SIG-M5 treated with dmso at 0.1 percent for 504 hours (cell line): ENCODE data around the gene DSP.

Source experiments
- DNase-seq: peaks from one replicate; lab custom pipeline; 2025; ENCODE audit not compliant: unreplicated experiment; lab: John Stamatoyannopoulos, UW

Gene DSP, protein sequence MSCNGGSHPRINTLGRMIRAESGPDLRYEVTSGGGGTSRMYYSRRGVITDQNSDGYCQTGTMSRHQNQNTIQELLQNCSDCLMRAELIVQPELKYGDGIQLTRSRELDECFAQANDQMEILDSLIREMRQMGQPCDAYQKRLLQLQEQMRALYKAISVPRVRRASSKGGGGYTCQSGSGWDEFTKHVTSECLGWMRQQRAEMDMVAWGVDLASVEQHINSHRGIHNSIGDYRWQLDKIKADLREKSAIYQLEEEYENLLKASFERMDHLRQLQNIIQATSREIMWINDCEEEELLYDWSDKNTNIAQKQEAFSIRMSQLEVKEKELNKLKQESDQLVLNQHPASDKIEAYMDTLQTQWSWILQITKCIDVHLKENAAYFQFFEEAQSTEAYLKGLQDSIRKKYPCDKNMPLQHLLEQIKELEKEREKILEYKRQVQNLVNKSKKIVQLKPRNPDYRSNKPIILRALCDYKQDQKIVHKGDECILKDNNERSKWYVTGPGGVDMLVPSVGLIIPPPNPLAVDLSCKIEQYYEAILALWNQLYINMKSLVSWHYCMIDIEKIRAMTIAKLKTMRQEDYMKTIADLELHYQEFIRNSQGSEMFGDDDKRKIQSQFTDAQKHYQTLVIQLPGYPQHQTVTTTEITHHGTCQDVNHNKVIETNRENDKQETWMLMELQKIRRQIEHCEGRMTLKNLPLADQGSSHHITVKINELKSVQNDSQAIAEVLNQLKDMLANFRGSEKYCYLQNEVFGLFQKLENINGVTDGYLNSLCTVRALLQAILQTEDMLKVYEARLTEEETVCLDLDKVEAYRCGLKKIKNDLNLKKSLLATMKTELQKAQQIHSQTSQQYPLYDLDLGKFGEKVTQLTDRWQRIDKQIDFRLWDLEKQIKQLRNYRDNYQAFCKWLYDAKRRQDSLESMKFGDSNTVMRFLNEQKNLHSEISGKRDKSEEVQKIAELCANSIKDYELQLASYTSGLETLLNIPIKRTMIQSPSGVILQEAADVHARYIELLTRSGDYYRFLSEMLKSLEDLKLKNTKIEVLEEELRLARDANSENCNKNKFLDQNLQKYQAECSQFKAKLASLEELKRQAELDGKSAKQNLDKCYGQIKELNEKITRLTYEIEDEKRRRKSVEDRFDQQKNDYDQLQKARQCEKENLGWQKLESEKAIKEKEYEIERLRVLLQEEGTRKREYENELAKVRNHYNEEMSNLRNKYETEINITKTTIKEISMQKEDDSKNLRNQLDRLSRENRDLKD (N-terminal part only)

DNA sequence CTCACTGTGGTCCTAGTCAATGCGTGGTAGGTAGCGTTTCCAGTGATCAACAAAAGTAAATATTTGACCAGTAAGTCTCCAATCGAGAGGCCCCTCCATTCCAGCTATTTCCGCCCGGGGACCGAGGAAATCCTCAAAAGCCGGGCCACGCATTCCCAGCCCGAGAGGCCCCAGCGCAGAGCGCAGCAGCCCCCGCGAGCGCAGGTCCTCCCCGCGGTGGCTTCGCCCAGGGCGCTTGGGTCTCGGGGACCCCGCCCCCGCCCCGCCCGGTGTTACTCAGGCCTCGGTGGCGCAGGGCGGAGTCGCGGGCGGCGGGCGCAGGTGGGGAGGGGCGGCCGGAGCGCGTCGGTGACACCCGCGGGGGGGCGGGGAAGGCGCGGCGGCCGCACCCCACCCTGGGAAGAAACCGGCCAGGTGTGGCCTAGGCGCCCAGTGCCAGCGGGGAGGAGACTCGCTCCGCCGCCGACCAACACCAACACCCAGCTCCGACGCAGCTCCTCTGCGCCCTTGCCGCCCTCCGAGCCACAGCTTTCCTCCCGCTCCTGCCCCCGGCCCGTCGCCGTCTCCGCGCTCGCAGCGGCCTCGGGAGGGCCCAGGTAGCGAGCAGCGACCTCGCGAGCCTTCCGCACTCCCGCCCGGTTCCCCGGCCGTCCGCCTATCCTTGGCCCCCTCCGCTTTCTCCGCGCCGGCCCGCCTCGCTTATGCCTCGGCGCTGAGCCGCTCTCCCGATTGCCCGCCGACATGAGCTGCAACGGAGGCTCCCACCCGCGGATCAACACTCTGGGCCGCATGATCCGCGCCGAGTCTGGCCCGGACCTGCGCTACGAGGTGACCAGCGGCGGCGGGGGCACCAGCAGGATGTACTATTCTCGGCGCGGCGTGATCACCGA, at the start of gene DSP:
Gene DSP, plus strand, starts transcription at position 497 of the 890 bp plus-strand sequence. Its CDS starts 245 bp downstream, at position 742.
- DNase-seq, result no peak

DNA sequence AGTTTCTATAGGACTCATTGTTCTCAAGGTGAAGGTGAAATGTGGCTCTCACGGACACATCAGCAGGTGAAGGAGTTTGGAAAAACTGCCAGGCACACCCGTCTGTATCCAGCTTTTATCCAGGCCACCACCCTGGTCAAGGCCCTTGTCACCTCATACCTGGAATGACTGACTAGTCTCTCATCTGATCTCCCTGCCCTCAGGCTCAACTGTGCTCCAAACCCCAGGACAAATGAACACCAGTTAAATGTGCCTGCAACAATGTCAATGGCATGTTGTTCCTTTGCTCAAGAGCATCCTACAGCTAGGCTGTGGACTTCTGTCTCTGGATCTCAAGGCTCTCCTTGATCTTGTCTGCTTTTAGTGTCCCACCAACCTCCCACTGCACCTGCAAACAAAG, 47.6 kb upstream of the DSP start:
- no peak for DNase-seq

DNA sequence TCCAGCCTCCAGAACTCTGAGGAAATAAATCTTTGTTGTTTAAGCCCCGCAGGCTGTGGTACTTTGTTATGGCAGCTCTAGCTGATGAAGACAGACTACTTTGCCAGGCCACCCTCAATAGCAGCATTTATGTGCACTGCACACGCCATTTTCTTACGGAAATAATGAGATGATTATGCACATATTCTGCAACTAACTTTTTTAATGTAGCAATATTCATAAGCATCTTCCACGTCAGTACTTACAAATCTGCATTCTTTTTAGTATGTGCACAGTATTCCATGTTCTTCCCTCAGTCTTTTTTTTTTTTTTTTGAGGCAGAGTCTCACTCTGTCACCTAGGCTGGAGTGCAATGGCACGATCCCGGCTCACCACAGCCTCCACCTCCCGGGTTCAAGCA, 46.8 kb upstream of the DSP start:
- DNase-seq, result no peak

DNA sequence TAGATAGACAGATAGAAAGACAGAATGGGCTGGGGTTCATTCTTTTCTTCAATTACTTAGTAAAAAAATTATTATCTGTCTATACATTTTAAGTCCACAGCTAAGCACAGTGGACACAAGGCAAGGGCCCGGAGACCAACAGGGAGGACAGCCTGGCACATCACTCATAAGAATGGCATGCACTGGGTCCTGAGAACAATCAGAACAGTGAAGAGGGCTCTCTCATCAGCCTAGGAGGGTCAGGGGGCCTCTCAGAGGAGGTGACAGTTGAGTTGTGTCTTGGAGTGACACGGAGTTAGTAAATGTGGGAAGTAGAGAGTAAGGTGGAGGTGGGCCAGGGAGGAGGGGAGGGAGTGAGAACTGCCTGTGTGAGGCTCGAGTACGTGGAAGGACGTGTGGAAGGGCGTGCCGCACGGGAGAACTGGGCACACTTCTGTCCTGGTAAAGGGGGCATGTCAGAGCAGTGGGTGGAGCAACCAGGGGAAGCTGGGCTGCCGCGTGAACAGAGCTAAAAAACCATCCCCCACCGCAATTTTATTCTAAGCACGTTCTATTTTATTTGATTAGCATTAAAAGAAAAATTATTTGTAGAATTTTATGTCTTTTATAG, 45.1 kb upstream of the DSP start:
- no peak for DNase-seq

DNA sequence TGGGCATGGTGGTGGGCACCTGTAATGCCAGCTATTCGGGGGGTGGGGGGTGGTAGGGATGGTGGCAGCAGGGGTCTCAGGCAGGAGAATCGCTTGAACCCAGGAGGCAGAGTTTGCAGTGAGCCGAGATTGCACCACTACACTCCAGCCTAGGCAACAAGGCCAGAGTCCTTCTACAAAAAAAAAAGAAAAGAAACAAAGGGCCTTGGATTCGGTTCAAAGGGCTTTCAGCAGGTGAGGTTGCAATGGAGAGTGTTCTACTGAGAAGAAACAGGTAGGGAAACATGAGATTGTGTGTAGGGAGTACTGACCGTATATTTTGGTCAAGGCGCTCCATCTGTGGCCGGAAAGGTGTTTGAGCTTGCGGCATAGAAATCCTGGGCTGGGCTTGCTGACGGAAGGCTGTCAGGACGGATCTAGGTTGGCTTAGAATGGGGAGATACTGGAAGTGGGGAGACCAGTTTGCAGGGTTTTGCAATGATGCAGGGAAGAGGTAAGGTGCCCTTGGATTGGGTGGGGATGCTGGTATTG, 40.7 kb upstream of the DSP start:
- no peak for DNase-seq

DNA sequence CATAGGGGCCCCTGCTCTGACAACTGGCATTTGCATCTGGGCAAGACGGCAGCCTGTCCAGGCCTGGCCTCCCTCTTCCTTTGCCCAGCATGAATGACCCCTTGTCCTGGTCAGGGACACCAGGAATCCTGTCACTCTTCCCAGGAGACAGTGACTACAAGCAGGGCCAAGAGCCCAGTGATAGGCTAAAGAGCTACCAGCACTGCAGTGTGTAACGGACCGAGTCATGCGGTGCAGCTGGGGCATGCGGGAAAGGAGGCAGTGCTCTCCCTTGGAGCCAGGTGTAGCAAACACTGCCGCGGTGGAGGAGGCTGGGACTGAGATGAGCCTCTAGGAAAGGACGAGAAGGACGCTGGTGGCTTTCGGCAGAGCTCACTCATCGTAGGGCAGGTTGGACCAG, 38.7 kb upstream of the DSP start:
- no peak for DNase-seq

DNA sequence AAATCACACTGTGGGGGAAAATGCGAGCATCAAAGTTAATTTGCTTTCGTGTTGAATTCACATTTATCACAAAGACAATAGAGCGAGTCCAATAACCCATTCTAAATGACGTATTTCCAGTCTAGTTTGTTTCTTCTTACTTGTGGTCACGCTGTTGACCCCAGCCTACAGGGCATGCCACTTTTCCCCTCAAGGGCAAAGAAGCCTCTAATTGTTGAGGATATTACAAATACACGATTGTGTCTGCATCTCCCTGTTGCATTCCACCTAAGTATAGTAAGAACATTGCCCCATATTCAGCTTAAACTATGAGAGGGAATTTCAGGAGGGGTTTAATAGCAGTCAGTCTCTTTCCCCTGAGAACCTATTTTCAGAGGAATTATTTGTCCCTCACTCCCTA, 37.4 kb upstream of the DSP start:
- DNase-seq, result no peak

DNA sequence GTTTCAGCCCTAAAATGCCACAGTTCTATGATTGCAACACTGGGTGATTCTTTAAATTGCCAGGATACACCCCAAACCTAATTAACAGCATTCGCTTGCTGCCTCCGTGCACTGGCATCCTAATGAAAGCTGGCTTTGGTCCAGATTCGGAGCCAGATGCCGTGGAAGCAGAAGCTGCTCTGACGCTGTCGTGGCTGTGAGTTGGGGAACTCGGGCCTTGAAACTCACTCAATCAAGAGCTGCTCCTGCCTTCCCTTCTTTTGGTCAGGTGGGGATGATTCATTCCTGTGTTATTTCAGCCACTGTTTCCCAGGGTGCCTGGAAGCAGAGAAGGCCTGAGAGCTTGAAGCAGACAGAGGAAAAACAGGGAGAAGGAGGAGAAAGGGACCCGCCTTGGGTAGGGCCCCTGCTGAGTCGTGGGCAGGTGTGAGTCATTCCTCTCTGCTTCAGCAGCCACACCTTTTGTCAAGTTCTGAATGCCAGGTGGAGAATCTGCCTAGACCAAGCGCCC, 36.2 kb upstream of the DSP start:
- peak; percentile 47 for DNase-seq

DNA sequence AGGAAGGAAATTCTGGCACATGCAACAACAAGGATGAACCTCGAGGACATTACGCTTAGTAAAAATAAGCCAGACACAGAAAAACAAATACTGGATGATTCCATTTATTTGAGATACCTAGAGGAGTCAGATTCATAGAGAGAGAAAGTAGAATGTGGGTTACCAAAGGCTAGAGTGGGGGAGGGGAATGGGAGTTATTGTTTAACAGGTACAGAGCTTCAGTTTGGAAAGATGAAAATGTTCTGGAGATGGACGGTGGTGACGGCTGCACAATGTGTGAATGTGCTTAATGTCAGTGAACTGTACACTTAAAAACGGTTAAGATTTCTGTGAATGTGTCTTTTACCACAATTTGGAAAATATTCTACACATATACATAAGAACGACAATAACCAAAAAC, 33.9 kb upstream of the DSP start:
- no peak for DNase-seq

DNA sequence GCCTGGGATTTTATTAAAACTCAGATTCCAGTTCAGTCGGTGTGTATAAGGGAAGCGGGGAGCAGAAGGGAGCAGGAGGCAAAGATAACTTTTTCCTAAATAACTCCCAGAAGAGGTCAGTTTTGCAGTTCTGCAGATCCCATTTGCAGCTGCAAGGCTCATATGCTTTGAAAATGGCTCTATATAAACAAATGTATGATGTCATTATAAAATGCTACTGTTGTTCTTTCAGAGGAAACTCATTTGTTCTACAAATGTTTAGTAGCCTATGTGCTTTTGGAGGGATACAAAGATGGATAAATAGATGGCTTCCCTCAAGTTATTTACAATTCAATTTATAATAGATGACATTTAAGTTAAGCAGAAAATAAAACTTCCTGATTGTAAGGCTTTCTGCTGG, 29.2 kb upstream of the DSP start:
- DNase-seq, result no peak

DNA sequence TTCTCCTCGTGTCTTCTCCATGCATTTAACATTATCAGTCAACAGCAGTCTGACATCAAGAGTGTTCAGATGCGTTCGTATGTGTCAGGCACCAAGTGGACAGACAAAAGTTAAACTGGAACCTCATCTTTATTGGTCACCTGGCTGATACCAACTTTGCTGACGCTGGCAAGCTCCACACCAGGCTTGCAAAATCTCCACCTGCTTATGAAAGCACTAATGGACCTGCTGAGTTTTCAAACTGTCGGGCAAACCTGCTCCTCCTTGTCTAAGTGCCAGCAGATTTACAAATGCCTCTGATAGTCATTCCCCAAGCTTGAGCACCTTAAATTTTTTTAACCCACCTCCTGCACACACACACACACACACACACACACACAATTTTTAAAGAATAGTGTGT, 27.9 kb upstream of the DSP start:
- DNase-seq, result no peak

DNA sequence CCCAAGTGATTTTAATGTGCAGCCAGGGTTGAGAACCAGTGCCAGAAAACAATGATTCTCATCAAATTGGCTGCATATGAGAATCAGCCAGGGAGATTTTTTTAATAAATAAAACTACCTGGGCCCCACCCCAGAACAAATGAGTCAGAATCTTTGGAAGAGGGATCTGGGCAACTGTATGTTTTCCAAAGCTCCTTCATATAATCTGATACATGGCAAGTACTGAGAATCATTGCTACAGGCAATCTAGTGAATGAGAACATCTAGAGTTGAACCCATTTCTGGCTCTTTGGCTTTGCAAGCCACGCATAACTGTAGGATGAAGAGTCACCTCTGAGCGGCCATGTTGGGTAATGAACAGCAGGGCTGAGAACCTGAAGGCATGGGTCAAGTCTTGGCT, 26.1 kb upstream of the DSP start:
- no peak for DNase-seq

DNA sequence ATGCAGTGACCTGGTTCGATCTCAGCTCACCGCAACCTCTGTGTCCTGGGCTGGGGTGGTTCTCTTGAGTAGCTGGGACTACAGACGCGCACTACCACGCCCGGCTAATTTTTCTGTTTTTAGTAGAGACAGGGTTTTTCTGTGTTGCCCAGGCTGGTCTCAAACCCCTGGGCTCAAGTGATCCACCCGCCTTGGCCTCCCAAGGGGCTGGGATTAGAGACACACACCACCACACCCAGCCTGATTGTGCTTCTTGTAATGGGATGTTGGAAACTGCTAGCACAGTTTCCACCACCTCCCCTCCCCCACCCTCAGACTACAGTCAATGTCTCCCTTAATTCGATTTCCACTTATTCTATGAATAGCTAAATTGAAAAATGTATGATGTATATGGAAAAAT, 22.6 kb upstream of the DSP start:
- no peak for DNase-seq

DNA sequence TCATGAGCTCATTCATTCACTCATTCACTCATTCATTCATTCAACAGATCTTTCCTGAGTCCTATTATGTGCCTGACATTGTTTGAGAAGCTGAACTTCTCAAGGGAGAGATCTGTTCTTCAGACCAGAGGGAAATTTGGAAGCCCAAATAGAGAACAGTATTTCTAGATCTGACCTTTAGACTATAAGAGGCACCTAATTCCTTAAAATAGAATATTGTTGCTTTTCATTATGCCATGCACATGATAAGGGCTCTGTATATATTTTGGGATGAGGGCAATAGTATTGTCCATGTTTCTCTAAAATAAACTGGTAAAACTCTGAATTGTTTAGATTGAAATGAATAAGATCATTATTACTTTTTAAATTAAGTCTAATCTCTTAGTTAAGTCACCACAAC, 18.6 kb upstream of the DSP start:
- DNase-seq, result no peak

DNA sequence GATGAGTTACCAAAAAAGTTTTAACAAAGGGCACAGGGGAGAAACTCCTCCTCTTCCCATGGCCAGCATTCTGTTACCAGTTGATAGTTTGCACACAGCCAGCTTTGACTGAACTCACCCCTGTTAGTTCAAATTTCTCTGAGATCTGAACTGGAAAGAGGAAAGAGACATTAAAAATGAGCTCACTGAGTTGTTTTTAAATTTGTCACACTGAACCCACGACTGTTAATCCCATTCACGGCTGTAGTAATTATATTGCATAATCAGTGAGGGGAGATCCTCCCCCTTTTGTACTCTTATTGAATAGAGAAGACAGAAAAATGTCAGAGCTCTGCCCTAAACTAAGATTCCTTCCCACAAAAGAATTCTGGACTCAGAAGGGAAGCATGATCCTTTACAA, 17.5 kb upstream of the DSP start:
- DNase-seq, result no peak

DNA sequence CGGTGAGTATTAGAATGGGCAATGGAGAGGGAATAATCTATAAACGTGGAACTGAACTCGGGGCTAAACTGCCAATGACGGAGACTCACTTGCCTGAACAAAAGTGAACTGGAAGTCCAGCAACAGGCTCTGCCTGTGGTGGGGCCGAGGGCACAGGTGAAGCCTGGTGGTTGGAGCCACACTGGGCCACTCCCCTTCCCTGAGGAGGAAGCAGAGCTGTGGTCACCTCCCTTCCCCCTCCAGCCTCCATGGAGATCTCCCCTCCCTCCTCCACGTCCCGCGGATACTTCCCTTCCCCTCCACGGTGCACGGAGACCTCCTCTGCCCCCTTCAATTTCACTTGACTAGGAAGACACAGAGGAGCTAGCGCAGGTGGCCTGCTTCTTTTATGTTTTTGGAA, 14.7 kb upstream of the DSP start:
- no peak for DNase-seq

DNA sequence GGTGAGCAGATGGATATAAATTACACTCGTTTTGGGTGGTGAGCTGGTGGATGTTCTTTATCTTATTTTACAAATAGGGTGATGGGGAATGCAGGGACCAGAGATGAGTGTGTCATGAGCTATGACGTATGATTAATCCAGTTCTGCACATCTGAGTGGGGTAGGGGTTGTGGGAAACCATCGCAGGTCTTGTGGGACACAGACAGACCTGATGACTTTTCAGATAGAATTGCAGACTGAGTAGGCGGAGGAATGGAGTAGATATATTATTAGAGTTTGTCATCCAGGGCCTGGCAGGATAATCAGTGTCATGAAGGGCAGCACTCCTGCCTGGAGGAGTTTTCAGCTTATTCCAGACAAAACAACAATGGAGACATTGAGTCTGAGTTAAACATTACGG, 12.9 kb upstream of the DSP start:
- no peak for DNase-seq

DNA sequence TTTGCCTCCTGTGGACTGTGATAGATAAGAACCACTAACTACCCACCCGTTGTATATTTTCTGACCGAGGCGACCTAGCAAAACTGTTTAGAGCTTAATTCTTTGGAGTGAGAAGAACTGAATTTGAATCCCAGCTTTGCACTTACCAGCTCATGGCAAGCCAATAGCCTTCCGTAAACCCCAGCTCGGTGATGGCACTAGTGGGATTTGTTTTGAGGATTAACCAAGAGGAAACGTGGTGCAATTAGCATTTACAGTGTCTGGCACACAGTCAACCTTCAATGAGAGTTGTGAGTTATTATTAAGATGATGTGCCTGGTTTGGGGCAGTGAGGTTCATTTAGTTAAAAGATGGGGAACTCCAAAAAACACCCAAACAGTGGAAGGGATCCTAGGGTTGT, 12.3 kb upstream of the DSP start:
- no peak for DNase-seq

DNA sequence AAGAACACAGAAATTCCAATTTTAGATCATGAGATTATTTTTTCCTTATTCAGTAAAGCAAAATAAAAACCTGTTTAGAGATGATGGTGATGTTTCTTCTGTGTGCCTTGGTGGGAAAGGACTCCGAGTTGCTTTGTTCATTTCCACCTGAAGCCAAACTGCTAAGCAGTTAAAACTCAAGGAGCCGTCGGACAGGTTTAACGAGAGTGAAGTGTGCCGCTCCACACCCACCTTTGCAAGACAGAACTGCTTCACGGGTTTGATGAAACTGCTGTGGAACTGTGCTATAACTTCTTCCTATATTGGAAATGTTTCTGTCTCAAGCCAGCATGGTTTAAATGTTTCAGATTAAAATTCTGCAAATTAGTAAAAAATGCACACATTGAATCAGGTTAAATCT, 9.2 kb upstream of the DSP start:
- DNase-seq, result peak; percentile 23

DNA sequence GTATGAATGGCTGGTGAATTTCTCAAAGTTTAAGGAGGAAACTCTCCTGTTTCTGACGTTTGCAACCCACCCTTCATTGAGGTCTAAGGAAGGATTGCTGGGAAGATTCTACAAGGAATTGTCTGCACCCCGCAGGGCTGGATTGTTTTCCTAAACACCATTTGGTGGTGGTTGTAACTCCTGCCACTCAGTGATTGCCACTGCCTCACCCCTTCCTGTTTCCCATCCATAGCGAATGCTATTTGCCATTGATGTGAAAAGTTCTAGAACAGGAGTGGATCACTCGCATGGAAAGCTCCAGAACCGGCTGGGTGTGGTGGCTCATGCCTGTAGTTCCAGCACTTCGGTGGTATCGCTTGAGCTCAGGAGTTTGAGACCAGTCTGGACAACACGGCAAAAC, 8.7 kb upstream of the DSP start:
- DNase-seq, result no peak
